Stimulated activated CD8-positive, alpha-beta memory T cell treated with anti-CD3 and anti-CD28 coated beads, Interleukin-12 subunit alpha, Interleukin-12 subunit beta, amount 100 ng/mL, for 24 hours (primary cell): ENCODE results near the gene CCDC12.

Experiments used
- DNase-seq: peaks from one replicate; pipeline ENCODE4 v3.0.0-alpha.2; 2020; ENCODE audit errors: extremely low read depth

Gene CCDC12

GRCh38 chr3:46893763-46894162, 82.8 kb downstream of the CCDC12 start:
- DNase-seq, result no peak

GRCh38 chr3:46893146-46893748, 83.3 kb downstream of the CCDC12 start:
- DNase-seq, result no peak

- DNase-seq, result no peak
These were observed 84.0 kb downstream of the CCDC12 start for GRCh38 chr3:46892285-46893145.

- no peak for DNase-seq
These were observed 85.4 kb downstream of the CCDC12 start for GRCh38 chr3:46891132-46891531.

- no peak for DNase-seq
These were observed 86.4 kb downstream of the CCDC12 start for GRCh38 chr3:46890132-46890531.

- no peak for DNase-seq
These were observed 87.0 kb downstream of the CCDC12 start for GRCh38 chr3:46889381-46890110.

- no peak for DNase-seq
These were observed 87.8 kb downstream of the CCDC12 start for GRCh38 chr3:46888705-46889104.

- DNase-seq, result no peak
These were observed 88.5 kb downstream of the CCDC12 start for GRCh38 chr3:46887980-46888494.

- no peak for DNase-seq
These were observed 90.9 kb downstream of the CCDC12 start for GRCh38 chr3:46885612-46886011.

GRCh38 chr3:46884929-46885328, 91.6 kb downstream of the CCDC12 start:
- no peak for DNase-seq

GRCh38 chr3:46884427-46884826, 92.1 kb downstream of the CCDC12 start:
- no peak for DNase-seq

- DNase-seq, result no peak
These were observed 92.7 kb downstream of the CCDC12 start for GRCh38 chr3:46883830-46884185.

GRCh38 chr3:46883054-46883829, 93.3 kb downstream of the CCDC12 start:
- DNase-seq, result no peak

GRCh38 chr3:46882377-46883053, 94.0 kb downstream of the CCDC12 start:
- DNase-seq, result no peak

- DNase-seq, result no peak
These were observed 94.8 kb downstream of the CCDC12 start for GRCh38 chr3:46881596-46882376.

- no peak for DNase-seq
These were observed 95.5 kb downstream of the CCDC12 start for GRCh38 chr3:46880884-46881595.

- no peak for DNase-seq
These were observed 97.6 kb downstream of the CCDC12 start for GRCh38 chr3:46878781-46879436.

- no peak for DNase-seq
These were observed 99.0 kb downstream of the CCDC12 start, which contains the start of gene PTH1R for GRCh38 chr3:46877406-46878125. TSS of gene PTH1R (plus strand) at chr3:46877721. CDS start at chr3:46883560, 5,839 bp downstream.
